Urinary bladder (tissue), 4 donors: ENCODE results near the gene MYL12B. TPM values are rescaled to one million over a fixed set of nuclear protein-coding genes. Genes with fewer than 3 reads are reported as not detected.
A peak's percentile ranks its signal among the peaks of the same experiment; 100 is the strongest.

ENCODE experiments used
- DNase-seq: peaks from one replicate; pipeline ENCODE4 v3.0.0-alpha.2; 2015; ENCODE audit errors: extremely low spot score
- H3K27ac ChIP-seq: one replicate; pipeline ENCODE4 v1.5.1; 2013; ENCODE audit warnings: low read depth, mild to moderate bottlenecking, moderate library complexity
- H3K36me3 ChIP-seq: one replicate; pipeline ENCODE4 v1.6.1; 2013; ENCODE audit warnings: mild to moderate bottlenecking, moderate library complexity; ENCODE audit not compliant: insufficient read depth
- H3K4me1 ChIP-seq: one replicate; pipeline ENCODE4 v1.6.1; 2013; ENCODE audit warnings: mild to moderate bottlenecking, moderate library complexity; ENCODE audit not compliant: insufficient read depth
- H3K4me3 ChIP-seq: one replicate; pipeline ENCODE4 v1.5.1; 2013; ENCODE audit warnings: low read depth, low read length
- WGBS: extraction: QIAGEN DNeasy Blood & Tissue Kit; methylation state at CpG from one replicate; pipeline ENCODE4 v1.1.7; 2013; 5-methylcytosine and 5-hydroxymethylcytosine counted together
- polyA plus RNA-seq: library from polyadenylated mRNA; stranded (reverse); fragments of 200-250 nt; gene quantifications from one replicate; pipeline ENCODE4 v1.2.3, GENCODE V29; 2013
- total RNA-seq: library from RNA; depleted of rRNA; stranded (reverse); fragments of >200 nt; gene quantifications from one replicate; pipeline ENCODE4 v1.2.3, GENCODE V29; 2014
- donor health status: healthy with polysubstance abuse.
- donor health status: healthy.

Gene MYL12B
- total and polyA plus RNA-seq, 2 donors: 264 to 320 TPM

GRCh38 chr18:3281456-3282400 is 19.8 kb downstream of the MYL12B start:
- DNase-seq: peak; percentile 72
- Histone ChIP-seq H3K4me3 (no peak overlapping the region), H3K27ac (no peak overlapping the region), H3K36me3 (peaks cover 4% of the 10 kb centered on the region), H3K4me1 (no peaks in the 10 kb centered on the region)
- 28% methylated on average over 2 of the region's 2 CpGs for WGBS

- WGBS: 76% methylated on average over 10 of the region's 10 CpGs
- Histone ChIP-seq H3K36me3 (no peaks in the 10 kb centered on the region), H3K27ac (no peak overlapping the region), H3K4me1 (no peaks in the 10 kb centered on the region), H3K4me3 (no peak overlapping the region)
- no peak for DNase-seq
Observed at GRCh38 chr18:3283253-3283863, 21.4 kb downstream of the MYL12B start.

GRCh38 chr18:3283908-3284307 is 22.0 kb downstream of the MYL12B start:
- Histone ChIP-seq H3K4me3 (no peak overlapping the region), H3K4me1 (no peaks in the 10 kb centered on the region), H3K36me3 (no peaks in the 10 kb centered on the region), H3K27ac (no peak overlapping the region)
- no peak for DNase-seq
- 62% methylated on average over 7 of the region's 7 CpGs for WGBS

GRCh38 chr18:3284501-3284900 is 22.6 kb downstream of the MYL12B start:
- Histone ChIP-seq H3K4me3 (no peak overlapping the region), H3K4me1 (no peaks in the 10 kb centered on the region)
- 90% methylated on average over 9 of the region's 9 CpGs for WGBS

GRCh38 chr18:3286159-3286558 is 24.2 kb downstream of the MYL12B start:
- H3K4me3 ChIP-seq: no peak overlapping the region
- DNase-seq: no peak
- WGBS: 91% methylated on average over 7 of the region's 7 CpGs
- H3K27ac ChIP-seq: no peak overlapping the region
- H3K36me3 ChIP-seq: no peaks in the 10 kb centered on the region
- no peaks in the 10 kb centered on the region for H3K4me1 ChIP-seq

More at GRCh38 chr18:3284501-3284900, 22.6 kb downstream of the MYL12B start:
- Histone ChIP-seq H3K36me3 (no peaks in the 10 kb centered on the region), H3K27ac (no peak overlapping the region)
- DNase-seq: no peak

- H3K36me3 ChIP-seq: no peaks in the 10 kb centered on the region
- no peak overlapping the region for H3K4me3 ChIP-seq
- WGBS: 76% methylated on average over 2 of the region's 2 CpGs
- H3K4me1 ChIP-seq: peaks cover 2% of the 10 kb centered on the region
- no peak for DNase-seq
- H3K27ac ChIP-seq: no peak overlapping the region
Observed at GRCh38 chr18:3293196-3293951, 31.4 kb downstream of the MYL12B start.

- Histone ChIP-seq H3K36me3 (no peaks in the 10 kb centered on the region), H3K27ac (no peak overlapping the region), H3K4me3 (no peak overlapping the region), H3K4me1 (peaks cover 2% of the 10 kb centered on the region)
- WGBS: 86% methylated on average over 3 of the region's 3 CpGs
- no peak for DNase-seq
Observed at GRCh38 chr18:3294435-3295080, 32.6 kb downstream of the MYL12B start.

GRCh38 chr18:3297025-3297984 is 35.4 kb downstream of the MYL12B start:
- Histone ChIP-seq H3K4me3 (peak overlapping the region; percentile 42), H3K27ac (no peak overlapping the region), H3K36me3 (no peaks in the 10 kb centered on the region), H3K4me1 (peaks cover 2% of the 10 kb centered on the region)
- WGBS: 6% methylated on average over 18 of the region's 18 CpGs
- peak; percentile 79 for DNase-seq

- Histone ChIP-seq H3K4me3 (no peak overlapping the region), H3K27ac (no peak overlapping the region), H3K36me3 (no peaks in the 10 kb centered on the region), H3K4me1 (no peaks in the 10 kb centered on the region)
- no peak for DNase-seq
- WGBS: 92% methylated on average over 1 of the region's 1 CpG
Observed at GRCh38 chr18:3304832-3305231, 42.9 kb downstream of the MYL12B start.

- H3K4me3 ChIP-seq: no peak overlapping the region
- no peak for DNase-seq
- H3K4me1 ChIP-seq: no peaks in the 10 kb centered on the region
- 67% methylated on average over 7 of the region's 7 CpGs for WGBS
- no peak overlapping the region for H3K27ac ChIP-seq
- H3K36me3 ChIP-seq: no peaks in the 10 kb centered on the region
Observed at GRCh38 chr18:3305354-3305762, 43.4 kb downstream of the MYL12B start.

- no peaks in the 10 kb centered on the region for H3K4me1 ChIP-seq
- DNase-seq: no peak
- no peaks in the 10 kb centered on the region for H3K36me3 ChIP-seq
- WGBS: 16% methylated on average over 8 of the region's 8 CpGs
- H3K4me3 ChIP-seq: no peak overlapping the region
- no peak overlapping the region for H3K27ac ChIP-seq
Observed at GRCh38 chr18:3305933-3306332, 44.0 kb downstream of the MYL12B start.

- no peak overlapping the region for H3K27ac ChIP-seq
- no peaks in the 10 kb centered on the region for H3K36me3 ChIP-seq
- no peak overlapping the region for H3K4me3 ChIP-seq
- WGBS: 60% methylated on average over 3 of the region's 3 CpGs
- H3K4me1 ChIP-seq: no peaks in the 10 kb centered on the region
- DNase-seq: no peak
Observed at GRCh38 chr18:3306391-3306790, 44.5 kb downstream of the MYL12B start.
